GM12864 (cell line): Measurements from ENCODE around the gene ARHGAP45.
"Not testable (repeated sequence)": the region's sequence is repeated elsewhere in the genome, so short reads cannot be mapped to it uniquely, and the experiment has no call there.

Source experiments
- DNase-seq: peaks from one replicate; pipeline ENCODE4 v3.0.0-alpha.2; 2011; ENCODE audit warnings: low read depth
- H3K4me3 ChIP-seq: 2 replicates; pipeline ENCODE4 v1.5.1; 2011; ENCODE audit warnings: mild to moderate bottlenecking, low read depth, low read length, control low read depth
- TF ChIP-seq, protein P1 (sequence below): IDR thresholded peaks from 2 replicates; pipeline ENCODE4 v1.5.1; 2011; ENCODE audit warnings: low read depth, mild to moderate bottlenecking, moderate library complexity, low read length, control low read depth, inconsistent platforms; ENCODE audit errors: missing control alignments

ARHGAP45 gene

GRCh38 chr19:1020868-1021425, 46.0 kb upstream of the ARHGAP45 start, which contains the start of gene TMEM259:
TSS of gene TMEM259 (minus strand) at chr19:1021123. CDS start at chr19:1020996, 127 bp downstream.
- DNase-seq, result peak; percentile 85
- TF ChIP-seq, protein P1, sequence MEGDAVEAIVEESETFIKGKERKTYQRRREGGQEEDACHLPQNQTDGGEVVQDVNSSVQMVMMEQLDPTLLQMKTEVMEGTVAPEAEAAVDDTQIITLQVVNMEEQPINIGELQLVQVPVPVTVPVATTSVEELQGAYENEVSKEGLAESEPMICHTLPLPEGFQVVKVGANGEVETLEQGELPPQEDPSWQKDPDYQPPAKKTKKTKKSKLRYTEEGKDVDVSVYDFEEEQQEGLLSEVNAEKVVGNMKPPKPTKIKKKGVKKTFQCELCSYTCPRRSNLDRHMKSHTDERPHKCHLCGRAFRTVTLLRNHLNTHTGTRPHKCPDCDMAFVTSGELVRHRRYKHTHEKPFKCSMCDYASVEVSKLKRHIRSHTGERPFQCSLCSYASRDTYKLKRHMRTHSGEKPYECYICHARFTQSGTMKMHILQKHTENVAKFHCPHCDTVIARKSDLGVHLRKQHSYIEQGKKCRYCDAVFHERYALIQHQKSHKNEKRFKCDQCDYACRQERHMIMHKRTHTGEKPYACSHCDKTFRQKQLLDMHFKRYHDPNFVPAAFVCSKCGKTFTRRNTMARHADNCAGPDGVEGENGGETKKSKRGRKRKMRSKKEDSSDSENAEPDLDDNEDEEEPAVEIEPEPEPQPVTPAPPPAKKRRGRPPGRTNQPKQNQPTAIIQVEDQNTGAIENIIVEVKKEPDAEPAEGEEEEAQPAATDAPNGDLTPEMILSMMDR, result no peak
- H3K4me3 ChIP-seq, result peak within 1 kb of the TSS; percentile 91

DNA sequence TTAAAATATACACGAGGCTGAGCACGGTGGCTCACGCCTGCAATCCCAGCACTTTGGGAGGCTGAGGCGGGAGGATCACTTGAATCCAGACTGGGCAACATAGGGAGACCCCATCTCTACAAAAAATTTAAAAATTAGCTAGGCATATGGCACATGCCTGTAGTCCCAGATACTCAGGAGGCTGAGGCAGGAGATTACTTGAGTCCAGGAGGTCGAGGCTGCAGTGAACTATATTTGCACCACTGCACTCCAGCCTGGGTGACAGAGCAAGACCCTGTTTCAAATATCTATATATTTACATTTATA, 43.1 kb upstream of the ARHGAP45 start:
- not testable (repeated sequence) for H3K4me3 ChIP-seq, DNase-seq

DNA sequence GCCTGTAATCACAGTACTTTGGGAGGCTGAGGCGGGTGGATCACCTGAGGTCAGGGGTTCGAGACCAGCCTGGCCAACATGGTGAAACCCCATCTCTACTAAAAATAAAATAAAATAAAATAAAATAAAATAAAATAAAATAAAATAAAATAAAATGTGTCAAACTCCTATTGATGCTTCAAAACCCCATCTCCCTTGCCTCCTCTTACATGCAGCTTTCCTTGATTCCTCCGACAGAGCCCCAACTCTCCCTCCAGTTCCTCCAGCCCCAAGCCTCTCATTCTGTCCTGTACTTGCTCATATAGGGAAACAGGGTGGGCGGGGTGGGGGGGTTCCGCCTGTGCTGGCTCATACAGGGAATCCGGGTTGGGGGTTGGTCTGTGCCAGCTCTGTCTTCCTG, 41.9 kb upstream of the ARHGAP45 start:
- DNase-seq, H3K4me3 ChIP-seq: not testable (repeated sequence)

DNA sequence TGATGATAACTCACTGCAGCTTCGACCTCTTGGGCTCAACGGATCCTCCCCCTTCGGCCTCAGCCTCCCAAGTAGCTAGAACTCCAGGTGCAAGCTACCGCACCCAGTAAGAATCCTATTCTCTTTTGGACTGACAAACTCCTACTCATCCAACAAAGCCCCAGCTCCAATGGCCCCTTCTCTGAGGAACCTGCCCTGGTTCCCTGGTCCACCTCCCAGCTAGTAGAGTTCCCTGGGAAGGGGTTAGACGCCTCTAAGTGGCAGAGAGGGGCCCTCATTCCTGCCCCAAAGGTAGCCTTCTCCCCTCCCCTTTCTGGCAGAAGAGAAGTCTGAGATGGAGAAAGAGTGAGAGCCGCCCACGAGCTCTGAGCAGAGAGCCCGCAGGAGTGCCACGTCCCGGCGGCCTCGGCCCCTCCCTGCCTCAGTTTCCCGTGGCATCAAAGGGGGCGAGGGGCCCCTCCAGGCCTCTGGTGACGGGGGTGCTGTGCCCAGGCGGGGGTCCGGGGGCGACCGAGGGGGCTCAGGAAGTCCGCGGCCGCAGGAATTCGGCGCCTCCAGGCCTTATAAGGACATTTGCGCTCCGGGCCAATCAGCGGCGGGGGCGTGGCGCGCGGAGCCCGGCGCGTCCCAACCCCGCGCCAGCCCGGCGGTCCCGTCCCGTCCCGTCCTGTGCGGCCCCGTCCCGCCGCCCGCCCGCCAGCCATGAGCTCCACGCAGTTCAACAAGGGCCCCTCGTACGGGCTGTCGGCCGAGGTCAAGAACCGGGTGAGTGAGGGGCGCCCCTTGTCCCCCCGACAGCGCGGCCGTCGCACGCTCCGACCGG, 40.8 kb upstream of the ARHGAP45 start, which contains the start of gene CNN2:
Gene CNN2 (plus strand): TSS at position 649 of the 823 bp plus-strand sequence. CDS start 54 bp downstream, at position 703.
- TF ChIP-seq, protein P1, result no peak
- peak within 1 kb of the TSS; percentile 77 for H3K4me3 ChIP-seq
- DNase-seq, result no peak

- H3K4me3 ChIP-seq, result peak overlapping the region; percentile 77
- DNase-seq, result no peak
- TF ChIP-seq, protein P1, result no peak
Observed at GRCh38 chr19:1026783-1027649, 40.0 kb upstream of the ARHGAP45 start.

GRCh38 chr19:1027650-1028061, 39.3 kb upstream of the ARHGAP45 start:
- peak overlapping the region; percentile 77 for H3K4me3 ChIP-seq
- DNase-seq, result no peak

GRCh38 chr19:1028062-1028926, 38.7 kb upstream of the ARHGAP45 start:
- DNase-seq, result no peak
- TF ChIP-seq, protein P1, result no peak
- peak overlapping the region; percentile 77 for H3K4me3 ChIP-seq

More at GRCh38 chr19:1027650-1028061, 39.3 kb upstream of the ARHGAP45 start:
- TF ChIP-seq, protein P1, result no peak
